ENCODE data around the gene NFYC. TPM values are rescaled to one million over a fixed set of nuclear protein-coding genes. Genes with fewer than 3 reads are reported as not detected.

The NFYC gene
- 10 to 100 TPM; 53.6 to 85.4 TPM for total RNA-seq

- peak; percentile 98 for DNase-seq
- intact Hi-C loops (cut with DNase I, micrococcal nuclease): loop anchor here (1.0 to 5.0 kb wide), 15 partner anchors 17 to 651 kb away; partner anchors contain the start of genes CAP1 (in 2 of the 2), RLF (in 2 of the 2), CITED4 (in 1 of the 2) and CTPS1 (in 1 of the 2)
- ChIA-PET POLR2A (interaction anchor here (0.7 to 2.7 kb wide), 17 partner anchors 9 to 292 kb away, joined by 3 to 14 read pairs (median 4); partner anchors contain the start of genes CTPS1 and RIMS3), CTCF (interaction anchor here (0.6 to 3.5 kb wide), 20 partner anchors 10 to 293 kb away, joined by 3 to 20 read pairs (median 4); partner anchors contain the start of genes CTPS1, RIMS3, ZFP69B and ZNF684)
- Mint-ChIP-seq H3K4me3 (peak within 1 kb of the TSS; percentile 100), H3K9me3 (ENCODE audit: low read depth) (no peaks in the 10 kb centered on the region), H3K4me1 (peaks cover 56% of the 10 kb centered on the region), H3K27me3 (no peaks in the 10 kb centered on the region), H3K36me3 (ENCODE audit: low read depth) (peaks cover 31% of the 10 kb centered on the region), H3K27ac (peak within 1 kb of the TSS; percentile 97)
- ATAC-seq: peak; percentile 87
These were observed at the start of gene NFYC for GRCh38 chr1:40691538-40692428. Gene NFYC (plus strand): TSS chr1:40691704. CDS start chr1:40738844, 47,140 bp downstream.

DNA sequence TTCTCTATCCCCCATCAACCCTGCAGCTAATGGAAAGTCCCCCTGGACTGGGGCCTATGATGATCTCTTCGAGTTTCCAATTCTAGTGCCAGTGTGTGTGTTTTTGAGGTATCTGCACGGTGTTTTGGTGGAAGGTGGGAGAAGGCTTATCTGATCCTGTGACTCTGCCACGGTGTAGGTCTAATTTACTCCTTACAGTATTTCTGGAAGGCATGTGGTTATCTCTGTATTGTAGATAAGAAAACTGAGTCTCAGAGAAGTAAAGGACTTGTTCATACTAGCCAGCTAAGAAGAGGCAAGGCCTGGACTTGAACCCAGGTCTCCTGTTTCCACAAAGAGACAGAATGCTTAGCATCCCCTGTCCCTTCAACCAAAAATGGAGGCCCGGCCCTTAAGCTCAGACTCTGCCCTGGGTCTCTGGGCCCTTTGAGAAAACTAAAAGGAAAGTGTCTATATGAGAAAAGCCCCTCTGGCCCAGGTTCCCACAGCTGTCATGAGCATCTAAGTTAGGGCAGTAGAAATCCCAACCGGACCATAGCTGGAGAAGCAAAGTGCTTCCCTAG is 46.3 kb upstream of the NFYC start:
- DNase-seq (no peak), ATAC-seq (no peak)
- H3K27ac Mint-ChIP-seq: no peak overlapping the region
- no peaks in the 10 kb centered on the region for H3K9me3 Mint-ChIP-seq (ENCODE audit: low read depth)
- ChIA-PET POLR2A (no interaction called here), CTCF (interaction anchor here (0.7 to 1.7 kb wide), 4 partner anchors 129 to 305 kb away, joined by 3 to 5 read pairs (median 4); no protein-coding TSS in a partner anchor)
- no peaks in the 10 kb centered on the region for H3K36me3 Mint-ChIP-seq (ENCODE audit: low read depth)
- peaks cover 4% of the 10 kb centered on the region for H3K4me1 Mint-ChIP-seq
- H3K27me3 Mint-ChIP-seq: peaks cover 3% of the 10 kb centered on the region
- intact Hi-C loops (cut with DNase I, micrococcal nuclease): no loop called here
- no peak overlapping the region for H3K4me3 Mint-ChIP-seq

GRCh38 chr1:40646315-40646714 is 45.2 kb upstream of the NFYC start:
- Mint-ChIP-seq H3K4me3 (no peak overlapping the region), H3K9me3 (ENCODE audit: low read depth) (no peaks in the 10 kb centered on the region), H3K4me1 (peaks cover 4% of the 10 kb centered on the region), H3K27me3 (peaks cover 3% of the 10 kb centered on the region), H3K36me3 (ENCODE audit: low read depth) (no peaks in the 10 kb centered on the region), H3K27ac (no peak overlapping the region)
- no peak for ATAC-seq
- intact Hi-C loops (cut with DNase I, micrococcal nuclease): no loop called here
- ChIA-PET POLR2A (no interaction called here), CTCF (interaction anchor here (0.6 to 1.0 kb wide), 3 partner anchors 128 to 340 kb away, joined by 3 to 4 read pairs (median 3); no protein-coding TSS in a partner anchor)
- no peak for DNase-seq

DNA sequence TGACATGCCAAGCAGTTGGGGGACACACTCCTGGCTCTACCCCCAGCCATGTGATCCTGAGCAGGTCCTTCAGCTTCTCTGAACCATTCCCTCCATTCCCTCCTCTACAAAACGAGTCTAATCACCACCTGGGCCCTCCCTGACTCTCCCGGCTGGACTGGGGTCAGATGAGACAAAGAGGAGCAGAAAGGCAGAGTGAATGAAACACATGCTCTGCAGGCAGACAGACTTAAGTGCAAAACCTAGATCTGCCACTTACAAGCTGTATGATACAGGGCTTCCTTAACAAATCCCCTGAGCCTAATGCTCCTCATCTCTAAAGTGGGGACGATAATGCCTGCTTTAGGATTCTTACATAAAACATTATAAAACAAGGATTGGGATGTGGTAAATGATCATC is 43.3 kb upstream of the NFYC start:
- ATAC-seq: no peak
- no peaks in the 10 kb centered on the region for H3K9me3 Mint-ChIP-seq (ENCODE audit: low read depth)
- ChIA-PET CTCF (interaction anchor here (0.9 kb wide), 1 partner anchor 9 kb away, joined by 3 read pairs; no protein-coding TSS in a partner anchor), POLR2A (interaction anchor here (0.6 kb wide), 1 partner anchor 161 kb away, joined by 4 read pairs; no protein-coding TSS in a partner anchor)
- intact Hi-C loops (cut with DNase I, micrococcal nuclease): no loop called here
- peaks cover 3% of the 10 kb centered on the region for H3K27me3 Mint-ChIP-seq
- H3K27ac Mint-ChIP-seq: no peak overlapping the region
- DNase-seq: no peak
- H3K4me1 Mint-ChIP-seq: peaks cover 4% of the 10 kb centered on the region
- H3K4me3 Mint-ChIP-seq: no peak overlapping the region
- no peaks in the 10 kb centered on the region for H3K36me3 Mint-ChIP-seq (ENCODE audit: low read depth)

DNA sequence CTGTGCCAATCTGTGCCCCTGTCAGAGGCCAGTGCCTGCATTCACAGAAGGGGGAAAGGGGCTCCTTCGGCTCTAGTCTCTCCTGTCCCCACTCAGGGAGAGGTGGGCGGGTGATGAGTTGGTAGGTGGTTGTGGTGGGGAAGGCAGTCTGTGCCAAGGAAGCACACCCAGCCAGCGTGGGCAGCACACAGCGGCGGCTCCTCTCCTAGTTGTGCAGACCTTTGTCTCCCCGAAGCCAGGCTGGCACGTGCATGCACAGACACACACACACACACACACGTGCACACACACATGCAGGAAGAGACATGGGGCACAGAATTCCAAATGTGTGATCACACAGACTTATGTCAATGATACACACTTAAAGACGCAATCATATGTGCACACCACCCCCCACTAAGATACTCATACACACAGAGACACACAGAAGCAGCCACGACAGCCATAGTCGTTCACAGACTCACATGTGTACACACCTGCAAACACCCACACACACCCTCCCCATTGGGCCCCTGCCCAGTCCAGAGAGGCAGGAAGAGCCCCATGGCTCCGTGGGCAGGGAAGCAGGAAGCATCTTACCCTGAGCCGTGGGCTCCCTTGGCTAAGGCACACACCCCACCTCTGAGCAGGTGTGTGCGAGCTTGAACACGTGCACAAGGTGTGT is 42.4 kb upstream of the NFYC start:
- Mint-ChIP-seq H3K9me3 (ENCODE audit: low read depth) (no peaks in the 10 kb centered on the region), H3K4me3 (no peak overlapping the region), H3K27me3 (peaks cover 3% of the 10 kb centered on the region), H3K27ac (no peak overlapping the region), H3K36me3 (ENCODE audit: low read depth) (no peaks in the 10 kb centered on the region), H3K4me1 (peaks cover 4% of the 10 kb centered on the region)
- ATAC-seq (no peak), DNase-seq (no peak)
- ChIA-PET CTCF (no interaction called here), POLR2A (no interaction called here)
- intact Hi-C loops (cut with DNase I, micrococcal nuclease): no loop called here

DNA sequence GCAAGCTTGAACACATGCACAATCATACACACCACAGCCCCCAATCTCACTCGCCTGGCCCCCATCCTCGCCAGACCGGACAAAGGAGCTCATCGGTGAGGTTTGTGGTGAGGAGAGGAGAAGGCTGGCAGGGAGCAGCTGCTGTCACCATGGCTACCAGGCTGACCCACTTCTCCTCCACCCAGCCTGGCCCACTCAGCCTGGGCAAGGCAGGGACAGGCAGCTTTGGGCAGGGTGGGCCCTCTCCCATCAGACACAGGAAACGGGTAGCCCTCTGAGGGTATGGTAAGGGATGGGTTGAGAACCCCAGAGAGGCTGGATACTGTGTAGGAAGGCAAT is 41.9 kb upstream of the NFYC start:
- H3K4me1 Mint-ChIP-seq: peaks cover 4% of the 10 kb centered on the region
- ATAC-seq: no peak
- CTCF ChIA-PET: interaction anchor here (0.8 kb wide), 1 partner anchor 9 kb away, joined by 3 read pairs; no protein-coding TSS in a partner anchor

GRCh38 chr1:40650075-40650474 is 41.4 kb upstream of the NFYC start:
- Mint-ChIP-seq H3K4me3 (no peak overlapping the region), H3K27me3 (peaks cover 9% of the 10 kb centered on the region), H3K36me3 (ENCODE audit: low read depth) (no peaks in the 10 kb centered on the region), H3K27ac (no peak overlapping the region), H3K4me1 (peaks cover 4% of the 10 kb centered on the region), H3K9me3 (ENCODE audit: low read depth) (no peaks in the 10 kb centered on the region)
- DNase-seq (peak; percentile 46), ATAC-seq (peak; percentile 55)
- POLR2A ChIA-PET: no interaction called here
- intact Hi-C loops (cut with DNase I, micrococcal nuclease): no loop called here
- CTCF ChIA-PET: interaction anchor here (0.8 kb wide), 1 partner anchor 10 kb away, joined by 3 read pairs; no protein-coding TSS in a partner anchor

More for the DNA sequence above, 41.9 kb upstream of the NFYC start:
- H3K27me3 Mint-ChIP-seq: peaks cover 6% of the 10 kb centered on the region
- H3K36me3 Mint-ChIP-seq (ENCODE audit: low read depth): no peaks in the 10 kb centered on the region
- no peaks in the 10 kb centered on the region for H3K9me3 Mint-ChIP-seq (ENCODE audit: low read depth)
- H3K4me3 Mint-ChIP-seq: no peak overlapping the region
- no peak for DNase-seq
- no peak overlapping the region for H3K27ac Mint-ChIP-seq
- intact Hi-C loops (cut with DNase I, micrococcal nuclease): no loop called here
- POLR2A ChIA-PET: no interaction called here

GRCh38 chr1:40651138-40651857 is 40.2 kb upstream of the NFYC start:
- peaks cover 9% of the 10 kb centered on the region for H3K27me3 Mint-ChIP-seq
- H3K4me1 Mint-ChIP-seq: peaks cover 4% of the 10 kb centered on the region
- ATAC-seq: no peak
- DNase-seq: no peak
- CTCF ChIA-PET: interaction anchor here (0.9 kb wide), 1 partner anchor 8 kb away, joined by 3 read pairs; no protein-coding TSS in a partner anchor
- H3K27ac Mint-ChIP-seq: no peak overlapping the region
- H3K36me3 Mint-ChIP-seq (ENCODE audit: low read depth): no peaks in the 10 kb centered on the region
- no peak overlapping the region for H3K4me3 Mint-ChIP-seq
- POLR2A ChIA-PET: no interaction called here
- intact Hi-C loops (cut with DNase I, micrococcal nuclease): no loop called here
- H3K9me3 Mint-ChIP-seq (ENCODE audit: low read depth): no peaks in the 10 kb centered on the region

DNA sequence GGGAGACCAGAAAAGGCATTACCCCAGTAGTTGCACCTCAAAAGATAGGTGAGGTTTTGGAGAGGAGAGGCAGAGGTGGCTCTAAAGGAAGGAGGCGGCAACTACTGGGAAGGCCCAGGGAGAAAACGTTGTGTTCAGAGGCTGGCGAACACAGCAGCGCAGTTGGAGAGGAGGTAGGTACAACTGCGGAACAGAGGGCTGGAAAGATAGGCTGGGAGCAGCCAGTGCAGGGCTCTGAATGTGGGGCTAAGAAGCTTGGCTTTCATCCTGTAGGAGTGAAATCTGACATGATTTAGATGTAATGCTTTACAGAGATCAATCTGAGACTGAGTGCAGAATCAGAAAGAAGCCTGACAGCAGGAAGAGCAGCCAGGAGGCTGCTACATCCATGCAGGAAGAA is 39.0 kb upstream of the NFYC start:
- Mint-ChIP-seq H3K27ac (no peak overlapping the region), H3K36me3 (ENCODE audit: low read depth) (no peaks in the 10 kb centered on the region), H3K27me3 (peaks cover 9% of the 10 kb centered on the region), H3K9me3 (ENCODE audit: low read depth) (no peaks in the 10 kb centered on the region), H3K4me3 (no peak overlapping the region), H3K4me1 (peaks cover 4% of the 10 kb centered on the region)
- intact Hi-C loops (cut with DNase I, micrococcal nuclease): no loop called here
- ChIA-PET CTCF (interaction anchor here (0.8 to 1.0 kb wide), 2 partner anchors 77 to 214 kb away, joined by 3 read pairs; no protein-coding TSS in a partner anchor), POLR2A (no interaction called here)
- no peak for ATAC-seq
- no peak for DNase-seq

DNA sequence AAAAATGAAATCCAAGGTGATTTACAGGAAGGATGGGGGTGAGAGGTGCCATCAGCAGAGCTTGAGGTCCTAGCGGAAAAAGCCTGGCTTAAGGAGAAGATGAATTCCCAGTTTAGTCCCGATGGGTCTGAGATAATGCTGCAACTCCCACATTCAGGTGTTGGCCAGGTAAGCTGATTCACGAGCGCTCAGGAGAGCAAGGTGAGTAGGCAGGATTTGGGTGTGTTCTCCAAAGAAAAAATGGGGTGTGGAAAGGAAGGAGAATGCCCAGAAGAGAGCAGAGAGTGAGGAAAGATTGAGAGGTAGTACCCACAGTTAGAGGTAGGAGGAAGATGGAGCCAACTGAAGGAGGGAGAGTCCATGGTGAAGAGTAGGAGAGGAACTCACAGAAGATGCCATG is 38.5 kb upstream of the NFYC start:
- Mint-ChIP-seq H3K4me3 (no peak overlapping the region), H3K4me1 (peaks cover 4% of the 10 kb centered on the region), H3K36me3 (ENCODE audit: low read depth) (no peaks in the 10 kb centered on the region), H3K9me3 (ENCODE audit: low read depth) (no peaks in the 10 kb centered on the region), H3K27me3 (peaks cover 8% of the 10 kb centered on the region), H3K27ac (no peak overlapping the region)
- ATAC-seq (no peak), DNase-seq (no peak)
- CTCF ChIA-PET: interaction anchor here (0.6 to 1.0 kb wide), 3 partner anchors 30 to 214 kb away, joined by 3 read pairs; no protein-coding TSS in a partner anchor
- POLR2A ChIA-PET: no interaction called here
- intact Hi-C loops (cut with DNase I, micrococcal nuclease): no loop called here

Data from activated CD4-positive, alpha-beta T cell treated with anti-CD3 and anti-CD28 coated beads for 36 hours (primary cell).